Ramos (cell line): Measurements from ENCODE around the gene SFXN5.

Experiments
- in situ Hi-C: fragments of 300-500 bp; cut with MboI; formaldehyde crosslinking; loops from one replicate; pipeline ENCODE4 v1.14.3; 2022; ENCODE audit warnings: low sequenced_read_pairs; ENCODE audit not compliant: unreplicated experiment

The SFXN5 gene

GRCh38 chr2:72965770-72966450, 105.6 kb downstream of the SFXN5 start:
- in situ Hi-C loops = no loop called here

GRCh38 chr2:72965016-72965415, 106.5 kb downstream of the SFXN5 start:
- in situ Hi-C loops = no loop called here

GRCh38 chr2:72964146-72964525, 107.4 kb downstream of the SFXN5 start:
- in situ Hi-C loops = no loop called here

- in situ Hi-C loops = no loop called here
These were observed 107.9 kb downstream of the SFXN5 start for GRCh38 chr2:72963423-72964145.

- in situ Hi-C loops = no loop called here
These were observed 108.6 kb downstream of the SFXN5 start for GRCh38 chr2:72962911-72963310.

GRCh38 chr2:72961853-72962468, 109.6 kb downstream of the SFXN5 start:
- in situ Hi-C loops = no loop called here

GRCh38 chr2:72961036-72961720, 110.3 kb downstream of the SFXN5 start:
- in situ Hi-C loops = no loop called here

GRCh38 chr2:72959995-72960981, 111.2 kb downstream of the SFXN5 start:
- in situ Hi-C loops = no loop called here

GRCh38 chr2:72959554-72959953, 112.0 kb downstream of the SFXN5 start:
- in situ Hi-C loops = no loop called here

- in situ Hi-C loops = no loop called here
These were observed 112.7 kb downstream of the SFXN5 start for GRCh38 chr2:72958542-72959385.

GRCh38 chr2:72956936-72957335, 114.6 kb downstream of the SFXN5 start:
- in situ Hi-C loops = no loop called here

GRCh38 chr2:72956050-72956395, 115.5 kb downstream of the SFXN5 start:
- in situ Hi-C loops = no loop called here

- in situ Hi-C loops = no loop called here
These were observed 116.1 kb downstream of the SFXN5 start for GRCh38 chr2:72955228-72956049.

GRCh38 chr2:72954376-72955227, 116.9 kb downstream of the SFXN5 start:
- in situ Hi-C loops = no loop called here

- in situ Hi-C loops = no loop called here
These were observed 117.5 kb downstream of the SFXN5 start for GRCh38 chr2:72953976-72954375.

GRCh38 chr2:72953528-72953927, 118.0 kb downstream of the SFXN5 start:
- in situ Hi-C loops = no loop called here

GRCh38 chr2:72952961-72953360, 118.6 kb downstream of the SFXN5 start:
- in situ Hi-C loops = no loop called here
